ENCODE results near the gene ABHD10.
"Not testable (repeated sequence)": the region's sequence is repeated elsewhere in the genome, so short reads cannot be mapped to it uniquely, and the experiment has no call there.

The ABHD10 gene

GRCh38 chr3:112035241-112035640 is 56.4 kb downstream of the ABHD10 start:
- DNase-seq = no peak

GRCh38 chr3:112037194-112037593 is 58.4 kb downstream of the ABHD10 start:
- DNase-seq = not testable (repeated sequence)

DNA sequence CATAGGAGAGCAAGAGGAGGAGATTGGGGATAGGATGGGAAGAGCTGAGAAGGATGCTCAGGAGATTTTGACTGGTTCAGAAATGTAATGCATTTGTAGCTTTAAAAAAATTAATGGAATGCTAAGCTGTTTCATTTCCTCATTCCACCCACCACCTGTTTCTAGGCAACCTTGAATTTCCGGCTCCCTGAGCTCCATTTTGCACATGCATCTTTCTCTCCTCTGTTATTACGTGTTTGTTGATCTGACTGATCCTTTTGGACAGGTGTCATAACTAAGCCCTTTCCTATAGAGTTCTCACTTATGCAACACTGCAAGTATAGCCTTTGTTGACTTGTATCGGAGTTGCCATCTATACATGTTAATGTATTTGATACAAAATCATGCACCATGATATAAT is 60.0 kb downstream of the ABHD10 start:
- no peak for DNase-seq

GRCh38 chr3:112041321-112041720 is 62.5 kb downstream of the ABHD10 start:
- DNase-seq = no peak

DNA sequence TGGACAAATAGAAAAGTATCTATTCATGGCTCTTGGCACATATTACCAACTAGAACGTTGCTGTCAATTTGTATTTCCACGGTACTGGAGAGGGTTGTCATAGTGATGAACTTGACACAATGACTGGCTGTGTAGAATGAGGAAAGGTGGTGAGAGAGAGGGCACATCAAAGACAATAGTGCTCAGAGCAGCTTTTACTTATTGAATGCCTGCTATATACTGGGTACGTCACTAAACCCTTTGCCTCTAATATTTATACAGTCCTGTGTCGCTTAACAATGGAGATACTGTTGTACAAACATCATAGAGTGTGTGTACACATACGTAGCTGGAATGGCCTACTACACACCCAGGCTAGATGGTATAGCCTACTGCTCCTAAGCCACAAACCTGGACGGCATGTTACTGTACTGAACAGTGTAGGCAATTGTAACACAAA is 64.0 kb downstream of the ABHD10 start:
- no peak for DNase-seq
